KMS-11 (cell line): ENCODE data around the gene MPV17L2.
A peak's percentile ranks its signal among the peaks of the same experiment; 100 is the strongest.

Experiments
- H2AFZ ChIP-seq: fragments of 200-600 bp; sonication (generic); 2 replicates; pipeline ENCODE4 v1.6.1; 2016; ENCODE audit warnings: antibody characterized with exemption, mixed run types, low read depth
- H3K27ac ChIP-seq: fragments of 200-600 bp; sonication (generic); 2 replicates; pipeline ENCODE4 v1.6.1; 2016; ENCODE audit warnings: mild to moderate bottlenecking, mixed run types
- H3K27me3 ChIP-seq: fragments of 200-600 bp; sonication (generic); 2 replicates; pipeline ENCODE4 v1.6.1; 2017; ENCODE audit warnings: mild to moderate bottlenecking, low read depth, mixed run types, moderate library complexity; ENCODE audit not compliant: insufficient read depth
- H3K36me3 ChIP-seq: fragments of 200-600 bp; sonication (generic); 2 replicates; pipeline ENCODE4 v1.6.1; 2017; ENCODE audit warnings: mild to moderate bottlenecking, mixed run types; ENCODE audit not compliant: insufficient read depth
- H3K4me1 ChIP-seq: fragments of 200-600 bp; sonication (generic); 2 replicates; pipeline ENCODE4 v1.6.1; 2016; ENCODE audit warnings: mild to moderate bottlenecking, low read depth, mixed run types; ENCODE audit not compliant: poor library complexity, severe bottlenecking
- H3K4me2 ChIP-seq: fragments of 200-600 bp; sonication (generic); 2 replicates; pipeline ENCODE4 v1.7.0; 2016; ENCODE audit warnings: mild to moderate bottlenecking, mixed run types
- H3K4me3 ChIP-seq: fragments of 200-600 bp; sonication (generic); IDR thresholded peaks from 2 replicates; pipeline ENCODE4 v1.6.1; 2017; ENCODE audit warnings: low read depth, low read length, mixed read lengths; ENCODE audit not compliant: insufficient read depth
- H3K79me2 ChIP-seq: fragments of 200-600 bp; sonication (generic); 2 replicates; pipeline ENCODE4 v1.6.1; 2016; ENCODE audit warnings: low read depth, mixed run types; ENCODE audit not compliant: insufficient read depth
- H3K9ac ChIP-seq: fragments of 200-600 bp; sonication (generic); 2 replicates; pipeline ENCODE4 v1.6.1; 2016; ENCODE audit warnings: mild to moderate bottlenecking, mixed run types
- H4K20me1 ChIP-seq: fragments of 200-600 bp; sonication (generic); 2 replicates; pipeline ENCODE4 v1.6.1; 2016; ENCODE audit warnings: mild to moderate bottlenecking, mixed run types; ENCODE audit not compliant: insufficient read depth
- TF ChIP-seq, protein P1 (sequence below): fragments of 200-600 bp; sonication (generic); conservative IDR thresholded peaks from 2 replicates; pipeline ENCODE4 v1.6.1; 2017; ENCODE audit warnings: low read depth, mild to moderate bottlenecking, antibody characterized with exemption, low read length, moderate library complexity, mixed read lengths

MPV17L2 gene

DNA sequence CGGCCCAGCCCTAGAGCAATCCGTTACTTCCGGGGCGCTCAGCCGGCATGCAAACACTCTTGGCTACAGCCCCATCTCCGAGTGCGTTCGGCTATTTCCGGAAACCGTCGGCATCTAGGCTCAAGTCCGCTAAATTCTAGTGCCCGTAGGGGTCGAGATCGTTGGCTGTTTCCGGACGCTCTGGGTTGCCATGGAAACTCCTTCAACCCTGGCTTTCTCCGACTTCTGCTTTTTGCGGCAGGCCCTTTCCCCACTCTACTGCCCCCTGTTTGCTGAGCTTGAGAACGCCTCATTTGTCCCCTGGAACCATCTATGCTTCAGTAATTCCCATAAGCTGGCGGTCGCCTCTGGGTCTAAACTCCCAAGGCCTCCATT is 40.6 kb upstream of the MPV17L2 start:
- TF ChIP-seq, protein P1, sequence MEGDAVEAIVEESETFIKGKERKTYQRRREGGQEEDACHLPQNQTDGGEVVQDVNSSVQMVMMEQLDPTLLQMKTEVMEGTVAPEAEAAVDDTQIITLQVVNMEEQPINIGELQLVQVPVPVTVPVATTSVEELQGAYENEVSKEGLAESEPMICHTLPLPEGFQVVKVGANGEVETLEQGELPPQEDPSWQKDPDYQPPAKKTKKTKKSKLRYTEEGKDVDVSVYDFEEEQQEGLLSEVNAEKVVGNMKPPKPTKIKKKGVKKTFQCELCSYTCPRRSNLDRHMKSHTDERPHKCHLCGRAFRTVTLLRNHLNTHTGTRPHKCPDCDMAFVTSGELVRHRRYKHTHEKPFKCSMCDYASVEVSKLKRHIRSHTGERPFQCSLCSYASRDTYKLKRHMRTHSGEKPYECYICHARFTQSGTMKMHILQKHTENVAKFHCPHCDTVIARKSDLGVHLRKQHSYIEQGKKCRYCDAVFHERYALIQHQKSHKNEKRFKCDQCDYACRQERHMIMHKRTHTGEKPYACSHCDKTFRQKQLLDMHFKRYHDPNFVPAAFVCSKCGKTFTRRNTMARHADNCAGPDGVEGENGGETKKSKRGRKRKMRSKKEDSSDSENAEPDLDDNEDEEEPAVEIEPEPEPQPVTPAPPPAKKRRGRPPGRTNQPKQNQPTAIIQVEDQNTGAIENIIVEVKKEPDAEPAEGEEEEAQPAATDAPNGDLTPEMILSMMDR, result peak; percentile 79
- Histone ChIP-seq H2AFZ (peak overlapping the region; percentile 55), H3K9ac (peak overlapping the region; percentile 84), H3K27me3 (no peaks in the 10 kb centered on the region), H3K4me1 (peaks cover 13% of the 10 kb centered on the region), H3K4me3 (no peak overlapping the region), H4K20me1 (no peaks in the 10 kb centered on the region), H3K27ac (peak overlapping the region; percentile 79), H3K4me2 (peak overlapping the region; percentile 85), H3K36me3 (no peaks in the 10 kb centered on the region), H3K79me2 (no peaks in the 10 kb centered on the region)

DNA sequence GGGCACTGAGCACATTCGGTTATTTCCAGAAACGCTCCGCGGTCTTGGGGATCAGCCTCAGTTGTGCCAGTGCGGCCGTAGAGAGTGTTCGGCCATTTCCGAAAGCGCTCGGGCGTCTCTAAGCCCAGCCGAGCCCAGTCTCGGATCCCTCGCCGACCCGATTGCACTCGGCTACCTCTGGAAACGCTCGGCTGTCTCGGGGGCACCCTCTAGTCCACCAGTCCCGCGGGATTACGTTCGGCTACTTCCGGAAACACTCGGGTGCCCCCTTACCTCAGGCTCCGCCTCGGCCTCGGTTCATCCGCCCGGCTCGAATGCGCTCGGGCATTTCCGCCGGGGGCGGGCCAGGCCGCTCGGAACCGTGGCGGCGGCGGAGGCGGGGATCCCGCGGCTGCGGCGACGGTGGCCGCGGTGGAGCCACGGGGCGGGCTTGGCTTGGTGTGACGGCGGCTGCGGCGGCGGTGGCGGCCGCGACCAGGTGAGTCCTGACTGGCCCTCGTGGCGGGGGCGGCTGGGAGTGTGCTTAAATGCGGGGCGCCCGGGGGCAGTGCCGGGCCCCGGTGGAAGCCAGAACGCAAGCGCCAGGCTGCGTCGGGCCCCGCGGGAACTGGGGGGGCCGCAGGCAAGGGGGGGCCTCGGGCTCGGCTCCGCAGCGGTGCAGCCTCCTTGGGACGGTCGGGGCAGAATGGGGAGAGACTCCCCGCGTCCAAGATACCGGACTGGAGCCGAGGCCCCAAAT is 40.0 kb upstream of the MPV17L2 start, which contains the start of gene PIK3R2:
Gene PIK3R2 (plus strand): TSS at position 347 of the 739 bp plus-strand sequence. CDS start 2,717 bp downstream, outside the sequence.
- Histone ChIP-seq H3K27me3 (no peaks in the 10 kb centered on the region), H3K79me2 (no peaks in the 10 kb centered on the region), H2AFZ (peak within 1 kb of the TSS; percentile 79), H3K4me1 (peaks cover 13% of the 10 kb centered on the region), H3K4me2 (peak within 1 kb of the TSS; percentile 85), H3K9ac (peak within 1 kb of the TSS; percentile 84), H3K27ac (peak within 1 kb of the TSS; percentile 79), H3K4me3 (no peak within 1 kb of the TSS), H3K36me3 (no peaks in the 10 kb centered on the region), H4K20me1 (no peaks in the 10 kb centered on the region)
- TF ChIP-seq, protein P1, result peak; percentile 45; the same call in 1 of the 2 replicates

DNA sequence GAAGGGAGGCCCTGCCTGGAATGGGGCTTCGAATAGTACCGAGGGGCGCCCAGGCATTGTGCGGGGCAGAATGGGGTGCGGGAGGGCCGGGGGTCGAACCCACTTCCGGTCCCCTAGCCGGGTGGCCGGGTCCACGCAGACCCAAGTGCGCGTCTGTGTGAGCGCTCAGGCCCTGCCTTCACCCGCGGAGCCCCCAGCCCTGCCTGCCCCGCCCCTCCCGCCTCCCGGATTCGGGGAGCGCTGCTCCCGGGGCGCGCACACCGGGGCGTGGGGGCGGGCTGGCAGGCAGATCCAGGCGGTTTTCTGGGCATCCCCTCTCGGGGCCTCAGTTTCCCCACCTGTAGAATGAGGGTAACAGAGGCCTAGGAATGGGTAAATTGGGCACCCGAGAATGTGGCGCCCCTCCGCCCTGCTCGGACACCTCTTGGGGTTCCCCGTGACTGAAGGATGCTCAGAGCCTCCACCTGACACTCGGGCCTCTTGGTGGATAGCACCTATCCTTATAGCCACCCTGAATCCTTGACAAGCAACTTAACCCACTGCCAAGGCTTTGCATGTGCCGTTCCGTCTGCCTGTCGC is 39.4 kb upstream of the MPV17L2 start:
- Histone ChIP-seq H3K27ac (peak overlapping the region; percentile 21), H4K20me1 (no peaks in the 10 kb centered on the region), H3K4me3 (no peak overlapping the region), H3K27me3 (no peaks in the 10 kb centered on the region), H2AFZ (peak overlapping the region; percentile 79), H3K9ac (peak overlapping the region; percentile 84), H3K4me2 (peak overlapping the region; percentile 66), H3K4me1 (peaks cover 13% of the 10 kb centered on the region), H3K36me3 (no peaks in the 10 kb centered on the region), H3K79me2 (no peaks in the 10 kb centered on the region)
- TF ChIP-seq, protein P1, result no peak

DNA sequence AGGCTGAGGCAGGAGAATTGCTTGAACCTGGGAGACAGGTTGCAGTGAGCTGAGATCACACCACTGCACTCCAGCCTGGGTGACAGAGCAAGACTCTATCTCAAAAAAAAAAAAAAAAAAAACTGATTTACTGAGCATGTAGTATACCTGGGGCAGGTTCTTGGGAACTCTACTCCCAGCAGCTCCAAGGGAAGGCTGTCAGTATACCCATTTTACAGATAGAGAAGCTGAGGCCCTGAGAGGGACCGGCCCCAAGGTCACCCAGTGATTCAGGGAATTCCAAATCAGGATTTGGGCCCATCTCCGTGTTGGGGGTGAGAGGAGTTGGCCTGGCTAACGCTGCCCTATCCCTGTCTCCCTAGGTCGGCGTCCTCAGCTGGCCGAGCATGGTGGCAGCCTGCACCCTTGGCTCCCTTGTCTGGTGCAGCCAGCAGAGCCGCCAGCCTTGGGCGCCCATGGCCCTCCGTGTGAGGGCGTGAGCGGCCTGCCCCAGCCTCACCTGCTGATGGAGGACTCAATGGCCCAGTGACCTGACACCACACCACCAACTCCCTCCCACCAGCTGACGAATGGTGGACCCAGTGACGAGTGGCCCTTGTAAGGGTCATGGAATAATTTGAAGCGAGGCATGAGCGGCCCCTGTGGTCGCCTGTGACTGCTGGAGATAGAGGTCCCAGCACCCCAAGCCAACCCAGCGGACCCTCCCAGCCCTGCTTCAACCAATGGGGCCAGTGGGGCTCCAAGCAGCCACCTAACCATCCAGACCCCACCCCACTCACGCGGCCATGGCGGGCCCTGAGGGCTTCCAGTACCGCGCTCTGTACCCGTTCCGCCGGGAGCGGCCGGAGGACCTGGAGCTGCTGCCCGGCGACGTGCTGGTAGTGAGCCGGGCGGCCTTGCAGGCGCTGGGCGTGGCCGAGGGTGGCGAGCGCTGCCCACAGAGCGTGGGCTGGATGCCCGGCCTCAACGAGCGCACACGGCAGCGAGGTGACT is 37.6 kb upstream of the MPV17L2 start:
- TF ChIP-seq, protein P1, result no peak
- no peak overlapping the region for H3K27ac ChIP-seq
- no peak overlapping the region for H3K4me3 ChIP-seq
- no peak overlapping the region for H2AFZ ChIP-seq
- no peak overlapping the region for H3K4me2 ChIP-seq
- no peak overlapping the region for H3K9ac ChIP-seq
- H4K20me1 ChIP-seq, result no peaks in the 10 kb centered on the region
- no peaks in the 10 kb centered on the region for H3K27me3 ChIP-seq
- peaks cover 13% of the 10 kb centered on the region for H3K4me1 ChIP-seq
- no peaks in the 10 kb centered on the region for H3K79me2 ChIP-seq
- H3K36me3 ChIP-seq, result no peaks in the 10 kb centered on the region
